HG03442 (cell line): ENCODE data around the gene ARMH3.

Source experiments
- ATAC-seq: cut with Tn5 transposase; IDR thresholded peaks from one replicate; pipeline ENCODE4 v1.9.1; 2021; ENCODE audit warnings: mild to moderate bottlenecking, moderate library complexity; ENCODE audit not compliant: unreplicated experiment

ARMH3 gene

GRCh38 chr10:101941871-101942270 is 114.1 kb downstream of the ARMH3 start:
- no peak for ATAC-seq

GRCh38 chr10:101940916-101941315 is 115.1 kb downstream of the ARMH3 start:
- ATAC-seq, result no peak

- no peak for ATAC-seq
Observed at GRCh38 chr10:101939729-101940128, 116.2 kb downstream of the ARMH3 start.

- no peak for ATAC-seq
Observed at GRCh38 chr10:101939008-101939648, 116.8 kb downstream of the ARMH3 start.

GRCh38 chr10:101938305-101939007 is 117.5 kb downstream of the ARMH3 start:
- no peak for ATAC-seq

- no peak for ATAC-seq
Observed at GRCh38 chr10:101935431-101935830, 120.5 kb downstream of the ARMH3 start.

- no peak for ATAC-seq
Observed at GRCh38 chr10:101934686-101935305, 121.2 kb downstream of the ARMH3 start.

- ATAC-seq, result no peak
Observed at GRCh38 chr10:101933976-101934375, 122.0 kb downstream of the ARMH3 start.

- no peak for ATAC-seq
Observed at GRCh38 chr10:101932183-101932582, 123.8 kb downstream of the ARMH3 start.

- ATAC-seq, result no peak
Observed at GRCh38 chr10:101925027-101925426, 130.9 kb downstream of the ARMH3 start.

- ATAC-seq, result no peak
Observed at GRCh38 chr10:101923256-101923655, 132.7 kb downstream of the ARMH3 start.

- no peak for ATAC-seq
Observed at GRCh38 chr10:101922846-101923245, 133.1 kb downstream of the ARMH3 start.

- no peak for ATAC-seq
Observed at GRCh38 chr10:101920546-101920945, 135.4 kb downstream of the ARMH3 start.

- ATAC-seq, result no peak
Observed at GRCh38 chr10:101919026-101919770, 136.8 kb downstream of the ARMH3 start.

GRCh38 chr10:101912561-101913179 is 143.3 kb downstream of the ARMH3 start:
- no peak for ATAC-seq

- no peak for ATAC-seq
Observed at GRCh38 chr10:101906586-101907183, 149.3 kb downstream of the ARMH3 start.

- no peak for ATAC-seq
Observed at GRCh38 chr10:101905251-101905650, 150.7 kb downstream of the ARMH3 start.

- ATAC-seq, result peak; percentile 70
Observed at GRCh38 chr10:101903827-101904550, 152.0 kb downstream of the ARMH3 start.

GRCh38 chr10:101902820-101903145 is 153.2 kb downstream of the ARMH3 start:
- no peak for ATAC-seq
